IPS-NIHi7 (cell line): Measurements from ENCODE around the gene DHRS4.
"Not testable (repeated sequence)": the region's sequence is repeated elsewhere in the genome, so short reads cannot be mapped to it uniquely, and the experiment has no call there.

Source experiments
- DNase-seq: peaks from one replicate; pipeline ENCODE4 v3.0.0; 2012; ENCODE audit warnings: mixed read lengths; ENCODE audit errors: extremely low spot score

Gene DHRS4

GRCh38 chr14:23941230-23941629 lies 12.3 kb upstream of the DHRS4 start:
- no peak for DNase-seq

GRCh38 chr14:23941669-23942068 lies 11.9 kb upstream of the DHRS4 start:
- no peak for DNase-seq

- no peak for DNase-seq
Observed at GRCh38 chr14:23942587-23942986, 11.0 kb upstream of the DHRS4 start.

GRCh38 chr14:23949069-23949468 lies 4.5 kb upstream of the DHRS4 start:
- DNase-seq = not testable (repeated sequence)

DNA sequence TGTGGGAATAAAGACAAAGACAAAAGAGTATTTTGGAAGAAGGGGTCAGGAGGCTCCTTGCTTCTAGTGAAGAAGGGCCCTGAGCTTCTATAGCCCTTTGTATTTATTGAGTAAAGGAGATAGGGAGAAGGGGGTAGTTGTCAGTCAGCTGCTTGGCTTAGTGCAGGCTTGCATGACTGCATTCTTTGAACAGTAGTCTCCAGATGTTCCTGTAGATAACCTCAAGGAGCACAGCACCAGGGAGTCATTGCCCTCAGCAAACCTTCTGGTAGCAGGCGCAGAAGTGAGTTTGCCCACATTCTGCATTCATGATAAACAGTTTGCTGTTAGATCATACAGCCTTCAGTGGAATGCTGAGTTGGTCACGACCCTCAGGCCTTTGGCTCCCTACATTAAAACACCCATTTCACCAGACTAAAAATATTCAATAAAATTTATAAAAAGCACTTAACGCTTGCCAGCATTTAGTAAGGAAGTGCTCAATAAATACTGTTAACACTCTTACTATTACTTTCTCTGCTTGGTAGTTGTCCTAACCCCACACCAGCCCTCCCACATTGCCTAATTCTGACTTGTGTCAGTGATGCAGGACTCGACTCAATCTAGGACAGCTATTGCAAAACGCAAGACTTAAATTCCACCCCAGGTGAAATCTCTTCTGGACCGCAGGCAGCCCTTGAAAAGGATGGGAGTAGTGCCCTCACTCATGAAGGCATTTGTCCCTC lies 3.0 kb upstream of the DHRS4 start:
- DNase-seq = no peak

DNA sequence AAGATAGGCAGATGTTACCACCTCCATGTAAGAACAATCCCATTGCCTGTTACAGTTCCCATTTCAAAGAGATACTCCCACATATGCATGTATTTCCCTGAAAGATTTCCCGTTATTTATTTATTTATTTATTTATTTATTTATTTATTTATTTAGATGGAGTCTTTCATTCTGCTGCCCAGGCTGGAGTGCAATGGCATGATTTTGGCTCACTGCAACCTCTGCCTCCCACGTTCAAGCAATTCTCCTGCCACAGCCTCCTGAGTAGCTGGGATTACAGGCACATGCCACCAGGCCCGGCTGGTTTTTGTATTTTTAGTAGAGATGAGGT lies 2.5 kb upstream of the DHRS4 start:
- DNase-seq = not testable (repeated sequence)

DNA sequence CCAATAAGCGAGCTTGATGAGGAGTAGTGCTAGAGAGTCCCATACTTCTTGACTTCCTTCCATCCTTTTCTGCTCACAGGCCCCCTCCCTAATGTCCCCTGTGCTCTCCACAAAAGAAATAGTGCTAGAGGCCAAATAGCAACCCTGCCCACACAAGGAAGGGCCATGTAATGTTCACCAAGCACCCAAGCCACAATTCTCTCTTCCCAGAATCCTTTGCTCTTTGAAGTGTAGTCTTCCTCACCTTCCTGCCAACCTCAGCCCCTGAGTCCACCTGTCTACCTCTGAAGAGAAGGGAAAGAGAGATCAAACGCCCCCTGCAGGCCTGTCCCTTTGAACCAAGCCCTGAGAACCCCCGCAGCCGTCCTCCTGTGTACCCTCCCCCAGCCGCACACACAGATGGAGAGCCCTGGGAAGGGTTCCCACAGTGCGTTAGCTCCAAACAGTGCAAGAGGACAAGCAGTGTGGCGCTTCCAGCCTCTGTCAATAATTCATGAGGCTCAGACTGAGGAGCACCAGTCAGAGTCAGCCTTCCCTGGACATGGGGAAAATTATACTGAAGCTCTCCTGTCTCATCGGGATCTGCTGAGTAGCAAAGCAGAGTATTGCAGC lies 1.9 kb upstream of the DHRS4 start:
- DNase-seq = no peak

DNA sequence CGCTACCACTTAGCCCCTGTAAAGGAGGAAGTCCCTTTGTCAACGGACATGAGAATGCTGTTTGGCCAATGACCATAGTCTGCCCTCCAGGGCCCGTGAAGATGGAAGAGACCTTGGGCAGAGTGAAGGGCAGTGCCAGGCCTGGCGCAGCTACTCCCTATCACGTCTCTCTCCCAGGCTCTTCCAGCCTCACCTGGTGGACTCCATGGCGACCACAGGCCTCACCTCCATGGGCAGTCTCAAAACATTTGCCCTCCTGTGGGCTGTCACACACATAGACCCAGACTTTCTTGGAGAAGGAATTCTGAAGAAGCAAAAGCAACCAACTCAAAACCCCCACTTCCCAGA lies 480 bp upstream of the DHRS4 start:
- DNase-seq = not testable (repeated sequence)

DNA sequence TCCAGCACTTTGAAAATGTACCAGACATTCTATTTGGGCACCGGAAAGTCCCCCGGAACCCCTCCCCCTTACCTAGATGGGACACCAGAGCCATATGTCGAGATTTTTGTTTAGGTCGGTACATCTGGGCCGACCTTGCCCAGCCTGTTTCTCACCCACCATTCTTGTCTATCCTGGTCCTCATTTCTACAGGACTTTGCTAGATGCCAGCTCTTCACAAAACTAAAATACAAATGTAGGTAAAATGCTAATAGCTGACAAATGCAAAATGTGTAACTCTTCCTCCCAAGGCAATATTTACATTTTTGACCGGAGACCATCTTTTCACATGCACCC lies 677 bp downstream of the DHRS4 start:
- DNase-seq = not testable (repeated sequence)

- not testable (repeated sequence) for DNase-seq
Observed at GRCh38 chr14:23954965-23955364, 1.4 kb downstream of the DHRS4 start.

- DNase-seq = not testable (repeated sequence)
Observed at GRCh38 chr14:23955811-23956210, 2.2 kb downstream of the DHRS4 start.

GRCh38 chr14:23957913-23958569 lies 4.5 kb downstream of the DHRS4 start:
- not testable (repeated sequence) for DNase-seq

DNA sequence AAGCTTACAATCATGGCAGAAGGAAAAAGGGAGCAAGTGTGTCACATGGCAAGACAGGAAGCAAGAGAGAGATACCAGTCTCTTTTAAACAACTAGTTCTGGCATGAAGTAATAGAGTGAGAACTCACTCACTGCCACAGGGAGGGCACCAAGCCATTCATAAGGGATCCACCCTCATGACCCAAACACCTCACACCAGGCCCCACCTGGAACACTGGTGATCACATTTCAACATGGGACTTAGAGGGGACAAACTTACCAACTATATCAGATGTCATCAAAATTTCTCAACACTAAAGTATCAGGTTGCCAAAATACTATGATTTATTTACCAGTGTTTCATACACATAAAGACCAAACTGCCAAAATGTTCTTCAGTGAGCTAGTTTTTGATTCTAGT lies 7.3 kb downstream of the DHRS4 start:
- not testable (repeated sequence) for DNase-seq

DNA sequence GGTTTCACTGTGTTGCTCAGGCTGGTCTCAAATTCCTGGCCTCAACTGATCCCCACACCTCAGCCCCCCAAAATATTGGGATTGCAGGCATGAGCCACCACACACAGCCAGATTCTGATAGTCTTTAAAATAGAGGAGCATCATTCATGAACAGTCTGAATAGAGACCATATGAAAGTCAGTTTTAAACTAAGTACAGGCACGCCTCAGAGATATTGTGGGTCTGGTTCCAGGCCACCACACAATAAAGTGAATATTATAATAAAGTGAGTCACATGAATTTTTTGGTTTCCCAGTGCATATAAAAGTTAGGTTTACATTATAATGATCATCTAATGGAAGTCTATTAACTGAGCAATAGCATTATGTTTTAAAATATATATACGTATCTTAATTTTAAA lies 8.1 kb downstream of the DHRS4 start:
- not testable (repeated sequence) for DNase-seq

DNA sequence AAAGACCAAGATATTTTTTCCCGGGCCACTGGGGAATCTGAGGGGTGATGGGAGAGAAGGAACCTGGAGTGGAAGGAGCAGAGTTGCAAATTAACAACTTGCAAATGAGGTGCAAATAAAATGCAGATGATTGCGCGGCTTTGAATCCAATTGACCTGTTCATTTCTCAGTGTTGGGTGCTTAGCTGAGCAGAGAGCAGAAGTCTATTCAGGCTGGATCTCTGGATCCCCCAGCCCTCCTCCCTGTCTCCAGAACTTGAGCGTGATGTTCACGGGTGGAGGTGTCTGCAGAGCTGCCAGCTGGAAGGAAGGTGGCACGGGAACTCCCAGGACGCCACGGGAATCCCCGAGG lies 15.5 kb downstream of the DHRS4 start:
- DNase-seq = not testable (repeated sequence)

DNA sequence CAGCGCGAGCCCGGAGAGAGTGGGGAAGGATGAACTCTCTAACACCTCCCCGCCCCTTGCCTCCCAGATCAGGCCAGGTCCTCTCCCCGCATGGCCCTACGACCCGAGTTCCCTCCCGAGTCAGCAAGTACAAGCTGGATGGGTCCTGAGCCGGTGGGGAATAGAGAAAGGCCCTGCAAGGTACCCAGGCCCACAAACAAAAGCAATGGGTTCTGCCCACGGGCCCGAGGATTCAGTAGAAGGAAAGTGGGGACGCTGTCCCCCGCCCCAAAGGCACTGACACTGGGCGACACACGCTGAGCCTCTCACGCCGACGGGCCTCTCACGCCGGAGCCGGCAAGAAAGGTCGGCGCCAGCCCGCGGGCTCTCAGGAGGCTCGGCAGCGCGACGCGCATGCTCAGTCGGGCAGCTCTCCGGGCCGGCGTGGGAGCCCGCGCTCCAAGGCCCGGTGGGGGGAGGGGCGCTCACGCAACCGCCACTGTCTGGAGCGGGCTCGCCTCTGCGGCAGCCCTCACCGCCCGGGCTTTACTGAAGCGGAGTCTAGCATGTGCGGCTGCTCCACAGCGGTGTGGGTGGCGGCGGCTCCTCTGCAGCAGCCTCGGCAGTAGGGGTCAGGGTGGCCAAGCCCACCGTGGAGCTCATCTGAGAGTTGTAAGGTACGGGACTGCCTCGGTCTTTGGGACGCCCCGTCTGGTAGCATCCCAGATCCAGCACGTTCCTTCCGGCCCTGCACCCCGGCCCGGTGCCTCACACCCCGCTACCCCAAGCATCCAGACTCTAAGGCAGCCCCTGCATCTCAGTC lies 16.1 kb downstream of the DHRS4 start:
- not testable (repeated sequence) for DNase-seq

- not testable (repeated sequence) for DNase-seq
Observed at GRCh38 chr14:23970283-23970659, 16.7 kb downstream of the DHRS4 start.

DNA sequence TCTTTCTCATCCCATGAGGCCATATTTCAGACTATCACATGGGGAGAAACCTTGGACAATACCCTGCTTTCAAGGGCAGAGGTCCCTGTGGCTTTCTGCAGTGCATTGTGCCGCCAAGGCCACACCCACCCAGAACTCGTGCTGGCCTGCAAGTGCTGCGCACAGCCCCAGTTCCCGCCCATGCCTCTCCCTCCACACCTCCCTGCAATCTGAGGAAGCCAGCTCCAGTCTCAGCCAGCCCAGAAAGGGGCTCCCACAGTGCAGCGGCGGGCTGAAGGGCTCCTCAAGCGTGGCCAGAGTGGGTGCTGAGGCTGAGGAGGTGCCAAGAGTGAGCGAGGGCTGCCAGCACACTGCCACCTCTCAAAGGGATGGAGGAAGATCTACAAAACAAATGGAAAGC lies 19.6 kb downstream of the DHRS4 start:
- DNase-seq = not testable (repeated sequence)

DNA sequence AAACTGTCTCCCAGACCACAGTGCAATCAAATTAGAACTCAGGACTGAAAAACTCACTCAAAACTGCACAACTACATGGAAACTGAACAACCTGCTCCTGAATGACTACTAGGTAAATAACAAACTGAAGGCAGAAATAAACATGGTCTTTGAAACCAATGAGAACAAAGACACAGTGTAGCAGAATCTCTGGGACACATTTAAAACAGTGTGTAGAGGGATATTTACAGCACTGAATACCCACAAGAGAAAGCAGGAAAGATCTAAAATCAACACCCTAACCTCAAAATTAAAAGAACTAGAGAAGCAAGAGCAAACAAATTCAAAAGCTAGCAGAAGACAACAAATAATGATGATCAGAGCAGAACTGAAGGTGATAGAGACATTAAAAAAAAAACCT lies 20.5 kb downstream of the DHRS4 start:
- not testable (repeated sequence) for DNase-seq

- not testable (repeated sequence) for DNase-seq
Observed at GRCh38 chr14:23977208-23977607, 23.6 kb downstream of the DHRS4 start.

DNA sequence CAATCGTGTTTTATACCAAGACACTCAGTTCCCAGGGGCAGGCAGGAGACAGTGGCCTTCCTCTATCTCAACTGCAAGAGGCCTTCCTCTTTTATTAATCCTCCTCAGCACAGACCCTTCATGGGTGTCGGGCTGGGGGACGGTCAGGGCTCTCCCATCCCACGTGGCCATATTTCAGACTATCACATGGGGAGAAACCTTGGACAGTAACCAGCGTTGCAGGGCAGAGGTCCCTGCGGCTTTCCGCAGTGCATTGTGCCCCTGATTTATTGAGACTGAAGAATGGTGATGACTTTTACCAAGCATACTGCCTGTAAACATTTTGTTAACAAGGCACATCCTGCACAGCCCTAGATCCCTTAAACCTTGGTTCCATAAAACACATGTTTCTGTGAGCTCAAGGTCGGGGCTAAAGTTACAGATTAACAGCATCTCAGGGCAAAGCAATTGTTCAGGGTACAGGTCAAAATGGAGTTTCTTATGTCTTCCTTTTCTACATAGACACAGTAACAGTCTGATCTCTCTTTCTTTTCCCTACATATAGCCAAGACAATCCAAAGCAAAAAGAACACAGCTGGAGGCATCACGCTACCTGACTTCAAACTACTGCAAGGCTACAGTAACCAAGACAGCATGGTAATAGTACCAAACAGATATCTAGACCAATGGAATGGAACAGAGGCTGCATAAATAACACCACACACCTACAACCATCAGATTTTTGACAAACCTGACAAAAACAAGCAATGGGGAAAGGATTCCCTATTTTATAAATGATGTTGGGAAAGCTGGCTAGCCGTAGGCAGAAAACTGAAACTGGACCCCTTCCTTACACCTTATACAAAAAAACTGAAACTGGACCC lies 28.6 kb downstream of the DHRS4 start:
- not testable (repeated sequence) for DNase-seq
